Mesenchymal stem cell (in vitro differentiated cells and primary cell): ENCODE data around the gene IGSF21.

Experiments
- DNase-seq: peaks from one replicate; pipeline ENCODE4 v3.0.0-alpha.2; 2013
- H2AFZ ChIP-seq: one replicate; pipeline ENCODE4 v1.6.1; 2013; ENCODE audit warnings: low read depth, mild to moderate bottlenecking, control low read depth, inconsistent platforms, low read length, moderate library complexity
- H2AK5ac ChIP-seq: 2 replicates; pipeline ENCODE4 v1.6.1; 2013; ENCODE audit warnings: low read length, moderate library complexity, mild to moderate bottlenecking, inconsistent platforms; ENCODE audit not compliant: severe bottlenecking
- H2BK120ac ChIP-seq: one replicate; pipeline ENCODE4 v1.6.1; 2013; ENCODE audit warnings: low read depth, mild to moderate bottlenecking, inconsistent platforms, low read length, moderate library complexity
- H2BK12ac ChIP-seq, 2 experiments: one replicate each; pipeline ENCODE4 v1.6.1; 2013; ENCODE audit warnings: inconsistent platforms in 2 of 2, low read length in 2 of 2, mild to moderate bottlenecking in 2 of 2, moderate library complexity in 2 of 2, control low read depth in 1 of 2
- H2BK15ac ChIP-seq: one replicate; pipeline ENCODE4 v1.6.1; 2013; ENCODE audit warnings: mild to moderate bottlenecking, low read depth, inconsistent platforms; ENCODE audit not compliant: poor library complexity, severe bottlenecking
- H2BK5ac ChIP-seq: 2 replicates; pipeline ENCODE4 v1.6.1; 2013; ENCODE audit warnings: low read depth, mild to moderate bottlenecking, low read length, control low read depth, inconsistent platforms; ENCODE audit not compliant: poor library complexity, severe bottlenecking
- H3K14ac ChIP-seq, 2 experiments: one replicate each; pipeline ENCODE4 v1.6.1; 2013; ENCODE audit warnings: inconsistent platforms in 2 of 2, low read length in 2 of 2, control low read depth in 1 of 2, mild to moderate bottlenecking in 1 of 2, moderate library complexity in 1 of 2
- H3K18ac ChIP-seq, 2 experiments: one replicate each; pipeline ENCODE4 v1.6.1; 2013; ENCODE audit warnings: inconsistent platforms in 2 of 2, low read length in 2 of 2, control low read depth in 1 of 2, low read depth in 1 of 2, mild to moderate bottlenecking in 1 of 2
- H3K23ac ChIP-seq, 2 experiments: one replicate each; pipeline ENCODE4 v1.6.1; 2013; ENCODE audit warnings: inconsistent platforms in 2 of 2, low read length in 2 of 2, mild to moderate bottlenecking in 2 of 2, moderate library complexity in 2 of 2, control low read depth in 1 of 2
- H3K27ac ChIP-seq: 2 replicates; pipeline ENCODE4 v1.5.1; 2013; ENCODE audit warnings: mild to moderate bottlenecking, moderate library complexity, low read length, control low read depth, inconsistent platforms; ENCODE audit not compliant: poor library complexity, severe bottlenecking
- H3K27me3 ChIP-seq, 2 experiments: 2 replicates each; pipeline versions ENCODE4 v1.6.1 to v1.7.0; 2013; ENCODE audit warnings: low read length in 2 of 2, mild to moderate bottlenecking in 2 of 2, moderate library complexity in 2 of 2, control low read depth in 1 of 2, inconsistent platforms in 1 of 2; ENCODE audit not compliant: control insufficient read depth in 1 of 2, insufficient read depth in 1 of 2
- H3K36me3 ChIP-seq, 2 experiments: 2 replicates each; pipeline versions ENCODE4 v1.6.1 to v1.7.0; 2013; ENCODE audit warnings: low read length in 2 of 2, control low read depth in 1 of 2, inconsistent platforms in 1 of 2, low read depth in 1 of 2, mild to moderate bottlenecking in 1 of 2; ENCODE audit not compliant: insufficient read depth in 2 of 2, control insufficient read depth in 1 of 2
- H3K4ac ChIP-seq, 2 experiments: one replicate each; pipeline ENCODE4 v1.6.1; 2013; ENCODE audit warnings: inconsistent platforms in 2 of 2, low read length in 2 of 2, mild to moderate bottlenecking in 2 of 2, moderate library complexity in 2 of 2, control low read depth in 1 of 2, low read depth in 1 of 2
- H3K4me1 ChIP-seq: 2 replicates; pipeline ENCODE4 v1.6.1; 2013; ENCODE audit warnings: low read depth, low read length, control low read depth; ENCODE audit not compliant: control insufficient read depth, insufficient read depth
- H3K4me2 ChIP-seq: 2 replicates; pipeline ENCODE4 v1.6.1; 2013; ENCODE audit warnings: low read length, mild to moderate bottlenecking, inconsistent platforms; ENCODE audit not compliant: poor library complexity, severe bottlenecking
- H3K4me3 ChIP-seq, 2 experiments: 2 replicates each; pipeline versions ENCODE4 v1.5.1 to v1.7.0; 2013; ENCODE audit warnings: low read length in 2 of 2, mild to moderate bottlenecking in 2 of 2, control low read depth in 1 of 2, low read depth in 1 of 2; ENCODE audit not compliant: insufficient read depth in 1 of 2
- H3K79me1 ChIP-seq: replicated peaks from 2 replicates; pipeline ENCODE4 v1.6.1; 2013; ENCODE audit warnings: mild to moderate bottlenecking, control low read depth, low read length, inconsistent platforms; ENCODE audit not compliant: poor library complexity, severe bottlenecking
- H3K9ac ChIP-seq: 2 replicates; pipeline ENCODE4 v1.7.0; 2013; ENCODE audit warnings: mild to moderate bottlenecking, low read length, moderate library complexity
- H3K9me3 ChIP-seq: 2 replicates; pipeline ENCODE4 v1.7.0; 2013; ENCODE audit warnings: mild to moderate bottlenecking, low read length; ENCODE audit not compliant: control insufficient read depth
- H4K8ac ChIP-seq: one replicate; pipeline ENCODE4 v1.6.1; 2013; ENCODE audit warnings: inconsistent platforms, mild to moderate bottlenecking, low read length, moderate library complexity
- H4K91ac ChIP-seq: one replicate; pipeline ENCODE4 v1.6.1; 2013; ENCODE audit warnings: mild to moderate bottlenecking, low read length, inconsistent platforms
- WGBS: methylation state at CpG from one replicate; pipeline ENCODE4 v1.1.7; 2013; ENCODE audit warnings: mixed read lengths; 5-methylcytosine and 5-hydroxymethylcytosine counted together

The IGSF21 gene

GRCh38 chr1:18292531-18292930, 184.9 kb downstream of the IGSF21 start:
- Histone ChIP-seq H2BK120ac (no peak overlapping the region), H3K27me3 (peaks cover 0 to 83% of the 10 kb centered on the region in 2 experiments), H2BK15ac (no peak overlapping the region), H2AFZ (no peak overlapping the region), H2BK5ac (no peak overlapping the region), H4K91ac (no peak overlapping the region), H2AK5ac (no peak overlapping the region), H3K4me1 (no peaks in the 10 kb centered on the region), H3K14ac (no peak overlapping the region), H4K8ac (no peak overlapping the region), H3K9me3 (no peaks in the 10 kb centered on the region), H3K79me1 (no peaks in the 10 kb centered on the region), H3K27ac (no peak overlapping the region), H3K18ac (no peak overlapping the region), H3K4me2 (no peak overlapping the region), H3K36me3 (no peaks in the 10 kb centered on the region), H3K4ac (no peak overlapping the region), H3K4me3 (no peak overlapping the region), H3K9ac (no peak overlapping the region), H3K23ac (no peak overlapping the region), H2BK12ac (no peak overlapping the region)
- WGBS, result 90% methylated on average over 7 of the region's 7 CpGs
- DNase-seq, result no peak

- peaks cover 0 to 83% of the 10 kb centered on the region in 2 experiments for H3K27me3 ChIP-seq
- H3K27ac ChIP-seq, result no peak overlapping the region
- H3K9ac ChIP-seq, result no peak overlapping the region
- H3K4me2 ChIP-seq, result no peak overlapping the region
- no peak overlapping the region for H2AFZ ChIP-seq
- no peak for DNase-seq
- H3K4me3 ChIP-seq, result no peak overlapping the region
- no peak overlapping the region for H3K14ac ChIP-seq
- no peak overlapping the region for H3K18ac ChIP-seq
- H2BK120ac ChIP-seq, result no peak overlapping the region
- H2BK5ac ChIP-seq, result no peak overlapping the region
- no peak overlapping the region for H2AK5ac ChIP-seq
- no peaks in the 10 kb centered on the region for H3K79me1 ChIP-seq
- no peak overlapping the region for H3K4ac ChIP-seq
- H3K4me1 ChIP-seq, result no peaks in the 10 kb centered on the region
- no peak overlapping the region for H3K23ac ChIP-seq
- H2BK15ac ChIP-seq, result no peak overlapping the region
- no peaks in the 10 kb centered on the region for H3K9me3 ChIP-seq
- no peak overlapping the region for H2BK12ac ChIP-seq
- no peak overlapping the region for H4K8ac ChIP-seq
- 75% methylated on average over 4 of the region's 6 CpGs for WGBS
- H4K91ac ChIP-seq, result no peak overlapping the region
- no peaks in the 10 kb centered on the region for H3K36me3 ChIP-seq
Observed at GRCh38 chr1:18293291-18293690, 185.7 kb downstream of the IGSF21 start.

- Histone ChIP-seq H2AFZ (no peak overlapping the region), H3K27me3 (peaks cover 0 to 88% of the 10 kb centered on the region in 2 experiments), H3K18ac (no peak overlapping the region), H2BK15ac (no peak overlapping the region), H2BK5ac (no peak overlapping the region), H3K4me3 (no peak overlapping the region), H2AK5ac (no peak overlapping the region), H2BK12ac (no peak overlapping the region), H2BK120ac (no peak overlapping the region), H3K79me1 (no peaks in the 10 kb centered on the region), H3K4ac (no peak overlapping the region), H4K8ac (no peak overlapping the region), H3K23ac (no peak overlapping the region), H3K9ac (no peak overlapping the region), H3K36me3 (no peaks in the 10 kb centered on the region), H3K27ac (no peak overlapping the region), H3K4me1 (no peaks in the 10 kb centered on the region), H4K91ac (no peak overlapping the region), H3K14ac (no peak overlapping the region), H3K4me2 (no peak overlapping the region), H3K9me3 (no peaks in the 10 kb centered on the region)
- WGBS, result 18% methylated on average over 10 of the region's 16 CpGs
- no peak for DNase-seq
Observed at GRCh38 chr1:18294437-18295176, 187.0 kb downstream of the IGSF21 start.

DNA sequence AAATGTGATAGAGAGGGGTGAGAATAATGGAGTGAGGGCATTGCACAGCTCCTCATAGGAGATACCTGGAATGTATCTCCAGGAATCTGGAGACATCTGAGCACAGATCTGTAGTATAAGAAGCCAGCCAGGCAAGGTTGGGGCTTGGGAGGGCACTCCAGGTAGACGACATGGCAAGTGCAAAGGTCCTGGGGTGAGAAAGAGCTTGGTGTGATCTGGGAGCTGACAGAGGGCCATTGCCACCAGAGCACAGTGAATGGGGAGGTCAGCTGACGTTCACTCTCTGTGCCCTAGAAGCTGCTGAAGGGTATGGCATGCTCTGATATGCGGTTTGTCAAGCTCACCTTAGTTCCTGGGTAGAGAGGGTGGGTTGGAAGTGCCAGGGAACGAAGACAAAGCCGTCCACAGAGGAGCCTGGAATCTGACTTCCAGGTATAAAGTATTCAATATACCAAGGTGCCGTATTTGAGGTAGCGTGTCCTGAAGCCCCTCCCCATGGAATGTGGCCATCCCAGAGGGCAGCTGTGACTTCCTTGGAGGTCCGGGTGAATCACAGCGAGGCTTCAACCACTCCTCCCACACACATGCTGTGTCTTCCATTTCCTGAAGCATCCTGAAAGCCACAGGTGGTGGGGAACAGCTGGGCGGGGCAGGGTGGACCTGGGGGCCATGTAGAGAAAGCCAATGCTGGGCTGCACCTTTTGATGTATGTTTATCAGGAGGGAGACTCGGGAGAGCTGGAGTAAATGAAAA, 190.5 kb downstream of the IGSF21 start:
- Histone ChIP-seq H3K23ac (no peak overlapping the region), H3K79me1 (no peaks in the 10 kb centered on the region), H2AFZ (no peak overlapping the region), H2AK5ac (no peak overlapping the region), H3K4me3 (no peak overlapping the region), H3K36me3 (no peaks in the 10 kb centered on the region), H3K27me3 (peaks cover 0 to 64% of the 10 kb centered on the region in 2 experiments), H3K9ac (no peak overlapping the region), H3K4me1 (no peaks in the 10 kb centered on the region), H2BK5ac (no peak overlapping the region), H3K4ac (no peak overlapping the region), H2BK120ac (no peak overlapping the region), H3K9me3 (no peaks in the 10 kb centered on the region), H3K27ac (no peak overlapping the region), H4K8ac (no peak overlapping the region), H4K91ac (no peak overlapping the region), H3K18ac (no peak overlapping the region), H3K4me2 (no peak overlapping the region), H2BK12ac (no peak overlapping the region), H2BK15ac (no peak overlapping the region), H3K14ac (no peak overlapping the region)
- 14% methylated on average over 10 of the region's 11 CpGs for WGBS
- DNase-seq, result no peak
